ENCODE results near the gene LCA5L. TPM values are rescaled to one million over a fixed set of nuclear protein-coding genes. Genes with fewer than 3 reads are reported as not detected.
"Not testable (repeated sequence)": the region's sequence is repeated elsewhere in the genome, so short reads cannot be mapped to it uniquely, and the experiment has no call there.

The LCA5L gene
- polyA plus RNA-seq, 1 donor: 1.3 TPM

GRCh38 chr21:39388038-39388810 lies 57.4 kb downstream of the LCA5L start:
- DNase-seq (ENCODE audit: low read depth): peak; percentile 35

- peak; percentile 73 for DNase-seq (ENCODE audit: low read depth)
These were observed 58.0 kb downstream of the LCA5L start for GRCh38 chr21:39387461-39388037.

GRCh38 chr21:39386899-39387298 lies 58.7 kb downstream of the LCA5L start:
- no peak for DNase-seq (ENCODE audit: low read depth)

- DNase-seq (ENCODE audit: low read depth): no peak
These were observed 59.4 kb downstream of the LCA5L start for GRCh38 chr21:39386194-39386593.

DNA sequence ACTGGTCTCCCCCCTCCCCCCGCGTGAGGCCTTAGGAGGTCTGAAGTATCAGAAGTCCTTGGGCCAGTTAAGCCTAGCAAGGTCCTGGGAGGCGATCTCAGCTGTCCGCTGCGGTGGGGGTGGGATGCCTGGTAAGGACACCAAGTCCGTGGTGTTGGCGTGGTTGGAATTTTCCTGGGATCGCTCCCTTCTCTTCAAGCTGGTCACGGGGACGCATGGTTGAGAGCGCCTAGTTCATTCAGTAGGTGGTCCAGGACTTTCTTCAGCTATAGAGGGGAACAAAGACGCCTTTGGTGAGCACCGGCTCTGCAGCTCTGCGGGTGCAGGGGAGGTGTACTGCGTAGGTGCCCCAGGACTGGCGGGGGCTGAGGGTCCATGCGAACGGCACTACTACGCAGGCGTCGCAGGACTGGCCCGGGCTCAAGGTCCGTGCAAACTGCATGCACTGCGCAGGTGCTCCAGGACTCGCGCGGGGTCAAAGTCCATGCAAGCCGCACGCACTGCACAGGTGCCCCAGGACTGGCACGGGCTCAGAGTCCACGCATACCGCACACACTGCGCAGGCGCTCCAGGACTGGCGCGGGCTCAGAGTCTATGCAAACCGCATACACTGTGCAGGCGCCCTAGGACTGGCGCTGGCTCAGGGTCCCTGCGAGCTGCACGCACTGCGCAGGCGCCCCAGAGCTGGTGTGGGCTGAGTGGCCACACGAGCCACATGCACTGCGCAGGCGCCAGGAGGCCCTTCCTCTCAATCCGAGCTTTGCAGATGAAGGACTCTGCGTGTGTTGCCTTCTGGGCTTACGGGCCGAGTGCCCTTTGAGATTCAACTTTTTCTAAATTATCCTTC lies 60.1 kb downstream of the LCA5L start:
- DNase-seq (ENCODE audit: low read depth): peak; percentile 43

GRCh38 chr21:39384674-39385298 lies 60.8 kb downstream of the LCA5L start:
- DNase-seq (ENCODE audit: low read depth): no peak

DNA sequence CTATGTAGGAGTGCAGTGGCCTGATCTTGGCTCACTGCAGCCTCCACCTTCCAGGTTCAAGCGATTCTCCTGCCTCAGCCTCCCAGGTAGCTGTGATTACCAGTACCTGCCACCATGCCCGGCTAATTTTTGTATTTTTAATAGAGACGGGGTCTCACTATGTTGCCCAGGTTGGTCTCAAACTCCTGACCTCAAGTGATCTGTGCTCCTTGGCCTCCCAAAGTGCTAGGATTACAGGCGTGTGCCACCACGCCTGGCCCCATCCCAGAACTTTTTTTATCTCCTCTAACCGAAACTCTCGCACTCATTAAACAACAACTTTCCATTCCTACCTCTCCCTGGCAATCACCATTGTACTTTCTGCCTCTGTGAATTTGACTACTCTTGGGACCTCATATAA lies 63.5 kb downstream of the LCA5L start:
- DNase-seq (ENCODE audit: low read depth): not testable (repeated sequence)

- no peak for DNase-seq (ENCODE audit: low read depth)
These were observed 64.6 kb downstream of the LCA5L start for GRCh38 chr21:39381009-39381408.

DNA sequence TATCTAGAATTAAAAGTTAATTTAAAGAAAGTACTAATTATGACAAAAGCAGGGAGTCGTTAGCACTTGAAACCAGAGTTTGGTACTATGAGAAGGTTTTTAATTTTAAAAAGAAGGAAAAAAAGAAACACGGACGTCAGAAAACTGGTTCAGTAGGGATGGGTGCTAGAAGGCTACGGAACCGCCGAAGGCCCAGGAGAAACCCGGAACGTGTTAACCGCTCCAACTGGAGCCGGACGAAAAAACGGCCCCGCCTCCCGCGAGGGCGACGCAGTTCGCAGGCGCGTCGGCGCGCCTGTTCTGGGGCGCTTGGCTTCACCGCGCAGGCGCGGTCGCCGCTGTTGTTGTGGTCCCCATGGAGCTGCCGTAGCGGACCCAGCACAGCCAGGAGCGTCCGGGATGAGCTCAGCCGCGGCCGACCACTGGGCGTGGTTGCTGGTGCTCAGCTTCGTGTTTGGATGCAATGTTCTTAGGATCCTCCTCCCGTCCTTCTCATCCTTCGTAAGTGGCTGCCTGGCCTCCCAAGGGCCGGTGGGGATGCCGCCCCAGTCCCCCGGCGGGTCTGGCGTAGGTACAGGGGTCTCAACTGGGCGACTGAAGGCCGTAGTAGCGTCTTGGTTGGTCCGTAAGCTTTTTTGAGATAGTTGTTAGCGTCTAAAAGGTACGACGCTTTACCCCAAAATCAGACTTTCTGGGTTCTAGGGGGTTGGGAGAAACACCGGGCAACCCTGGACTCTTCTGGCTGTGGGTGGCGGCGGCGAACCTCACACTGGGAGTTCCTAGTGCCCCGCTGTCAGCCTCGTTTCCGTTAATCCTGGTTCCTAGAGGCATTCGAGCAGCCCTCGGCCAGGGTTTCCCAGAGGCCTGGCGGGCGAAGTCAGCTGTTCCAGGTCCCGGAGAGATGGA lies 65.3 kb downstream of the LCA5L start:
- peak; percentile 90 for DNase-seq (ENCODE audit: low read depth)

DNA sequence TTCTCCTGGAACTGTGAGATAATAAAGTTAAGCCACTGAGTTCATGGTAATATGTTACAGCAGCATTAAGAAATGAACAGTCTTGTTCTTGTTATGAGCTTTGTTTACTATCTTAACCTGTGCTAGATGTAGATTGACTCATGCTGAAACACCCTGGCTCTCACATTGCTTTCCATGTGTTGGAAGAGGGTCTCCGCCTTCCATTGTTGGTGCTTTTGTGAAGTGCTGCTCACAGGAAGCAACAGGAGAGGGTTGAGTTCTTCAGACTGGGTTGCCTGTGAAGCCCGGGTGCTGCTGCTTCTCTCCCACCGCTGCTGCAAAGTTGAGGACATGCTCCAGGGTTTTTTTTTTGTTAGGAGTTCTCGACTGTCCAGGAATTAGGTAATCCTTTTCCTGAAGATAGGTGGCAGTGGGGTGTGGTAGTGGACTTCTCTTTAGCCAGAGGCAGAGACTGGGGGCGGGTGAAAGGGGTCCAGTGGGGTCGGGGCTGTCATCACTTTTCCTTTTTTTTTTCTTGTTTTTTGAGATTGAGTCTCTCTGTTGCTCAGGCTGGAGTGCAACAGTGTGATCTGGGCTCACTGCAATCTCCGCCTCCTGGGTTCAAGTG lies 68.0 kb downstream of the LCA5L start:
- no peak for DNase-seq (ENCODE audit: low read depth)

GRCh38 chr21:39375446-39375845 lies 70.1 kb downstream of the LCA5L start:
- DNase-seq (ENCODE audit: low read depth): no peak

GRCh38 chr21:39374046-39374445 lies 71.5 kb downstream of the LCA5L start:
- DNase-seq (ENCODE audit: low read depth): no peak

DNA sequence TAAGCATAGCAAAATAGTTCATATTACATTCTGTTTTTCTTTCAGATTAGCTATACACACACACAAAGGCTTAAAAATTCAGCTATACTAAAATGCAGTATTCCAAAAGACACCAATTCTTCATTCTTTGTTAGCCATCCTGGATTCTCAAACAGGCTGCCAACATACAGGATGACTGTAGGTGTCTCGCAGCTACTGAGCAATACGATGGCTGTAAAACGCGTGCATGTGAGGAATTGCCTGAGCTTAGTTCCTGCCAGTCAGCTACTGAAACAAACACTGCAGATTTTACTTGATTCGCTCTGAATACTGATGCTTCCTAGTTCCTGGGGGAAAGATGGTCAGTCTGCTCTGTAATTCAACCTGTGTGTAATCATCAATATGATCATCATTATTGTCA lies 71.9 kb downstream of the LCA5L start:
- no peak for DNase-seq (ENCODE audit: low read depth)

- DNase-seq (ENCODE audit: low read depth): not testable (repeated sequence)
These were observed 75.7 kb downstream of the LCA5L start for GRCh38 chr21:39369896-39370288.

DNA sequence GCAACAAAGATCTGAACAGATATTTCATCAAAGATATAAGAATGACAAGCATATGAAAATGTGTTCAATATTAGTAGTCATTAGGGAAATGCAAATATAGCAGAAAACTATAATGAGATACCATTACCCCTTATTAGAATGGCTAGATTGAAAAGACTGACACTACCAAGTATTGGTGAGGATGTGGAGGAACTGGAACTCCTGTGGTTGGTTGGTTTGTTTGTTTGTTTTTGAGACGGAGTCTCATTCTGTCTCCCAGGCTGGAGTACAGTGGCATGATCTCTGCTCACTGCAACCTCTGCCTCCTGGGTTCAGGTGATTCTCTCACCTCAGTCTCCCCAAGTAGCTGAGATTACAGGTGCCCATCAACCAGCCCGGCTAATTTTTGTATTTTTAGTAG lies 77.8 kb downstream of the LCA5L start:
- DNase-seq (ENCODE audit: low read depth): no peak

- DNase-seq (ENCODE audit: low read depth): no peak
These were observed 79.0 kb downstream of the LCA5L start for GRCh38 chr21:39366563-39366962.

- DNase-seq (ENCODE audit: low read depth): no peak
These were observed 80.6 kb downstream of the LCA5L start for GRCh38 chr21:39364949-39365348.

DNA sequence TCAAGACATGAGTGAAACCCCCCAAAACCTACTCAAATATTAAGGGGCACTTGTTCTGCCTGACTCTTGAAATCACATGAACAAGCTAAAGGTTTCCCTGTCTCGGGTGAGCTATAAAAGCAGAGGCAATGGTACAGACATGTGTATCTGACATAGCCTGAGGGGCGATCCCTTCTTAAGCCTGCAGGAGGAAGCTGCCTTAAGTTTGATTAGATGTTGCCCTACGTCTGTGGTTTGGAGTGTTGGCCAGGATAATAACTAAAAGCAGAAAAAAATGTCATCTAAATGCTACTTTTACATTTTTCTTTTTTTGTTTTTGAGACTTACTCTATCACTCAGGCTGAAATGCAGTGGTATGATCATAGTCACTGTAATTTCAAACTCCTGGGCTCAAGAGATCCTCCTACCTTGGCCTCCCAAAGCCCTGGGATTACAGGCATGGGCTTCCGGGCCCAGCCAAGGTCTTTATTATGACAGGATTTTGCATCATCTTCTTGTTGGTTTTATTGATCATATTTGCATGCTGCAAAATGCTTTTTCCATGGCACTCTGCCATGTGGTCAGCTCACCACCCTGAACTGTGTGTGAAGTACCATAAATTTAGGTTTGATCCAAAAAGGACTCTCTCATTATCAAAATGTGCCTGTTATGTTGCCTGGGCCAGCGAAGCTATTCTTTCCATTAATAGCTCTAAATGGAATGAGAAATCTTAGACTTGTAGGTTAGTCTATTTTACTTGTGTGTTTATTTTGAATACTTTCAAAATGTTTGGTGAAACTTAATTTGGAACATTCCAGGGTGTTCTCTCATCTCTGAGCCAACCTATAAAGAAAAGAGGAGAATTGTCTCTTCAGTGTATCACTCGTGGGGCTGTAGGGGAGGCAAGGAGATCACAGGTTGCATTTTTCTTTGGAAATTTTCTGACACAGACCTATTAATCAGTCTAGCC lies 81.7 kb downstream of the LCA5L start:
- DNase-seq (ENCODE audit: low read depth): no peak

GRCh38 chr21:39362733-39363132 lies 82.8 kb downstream of the LCA5L start:
- DNase-seq (ENCODE audit: low read depth): no peak

All from forelimb muscle (tissue), 1 donor.